AG09319 (cell line): ENCODE measurements around the gene JAZF1.

Experiments
- DNase-seq: peaks from one replicate; pipeline ENCODE4 v3.0.0-alpha.2; 2010; ENCODE audit warnings: low read depth; ENCODE audit errors: extremely low read depth
- TF ChIP-seq, protein P1 (sequence below): IDR thresholded peaks from 2 replicates; pipeline ENCODE4 v1.5.1; 2011; ENCODE audit warnings: low read depth, mild to moderate bottlenecking, inconsistent platforms, low read length, moderate library complexity

Gene JAZF1

DNA sequence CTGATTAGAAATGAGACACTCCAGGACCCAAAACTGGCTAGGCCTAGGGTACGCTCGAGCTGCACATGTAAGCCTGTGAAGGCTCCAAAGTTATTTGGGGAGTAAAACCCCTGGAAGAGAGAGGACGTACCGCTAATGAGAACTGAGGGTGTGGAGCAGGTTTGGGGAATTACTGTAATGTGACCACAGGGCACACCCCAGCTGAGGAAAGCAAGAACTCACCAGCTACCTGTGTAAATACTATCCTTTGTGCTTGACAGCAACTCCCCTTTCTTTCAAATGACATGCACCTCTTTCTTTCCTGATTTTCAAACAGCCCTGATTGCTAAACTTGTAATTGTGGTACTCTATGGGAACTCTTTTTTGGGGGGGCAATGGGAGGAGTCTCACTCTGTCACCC is 147.2 kb downstream of the JAZF1 start:
- TF ChIP-seq, protein P1, sequence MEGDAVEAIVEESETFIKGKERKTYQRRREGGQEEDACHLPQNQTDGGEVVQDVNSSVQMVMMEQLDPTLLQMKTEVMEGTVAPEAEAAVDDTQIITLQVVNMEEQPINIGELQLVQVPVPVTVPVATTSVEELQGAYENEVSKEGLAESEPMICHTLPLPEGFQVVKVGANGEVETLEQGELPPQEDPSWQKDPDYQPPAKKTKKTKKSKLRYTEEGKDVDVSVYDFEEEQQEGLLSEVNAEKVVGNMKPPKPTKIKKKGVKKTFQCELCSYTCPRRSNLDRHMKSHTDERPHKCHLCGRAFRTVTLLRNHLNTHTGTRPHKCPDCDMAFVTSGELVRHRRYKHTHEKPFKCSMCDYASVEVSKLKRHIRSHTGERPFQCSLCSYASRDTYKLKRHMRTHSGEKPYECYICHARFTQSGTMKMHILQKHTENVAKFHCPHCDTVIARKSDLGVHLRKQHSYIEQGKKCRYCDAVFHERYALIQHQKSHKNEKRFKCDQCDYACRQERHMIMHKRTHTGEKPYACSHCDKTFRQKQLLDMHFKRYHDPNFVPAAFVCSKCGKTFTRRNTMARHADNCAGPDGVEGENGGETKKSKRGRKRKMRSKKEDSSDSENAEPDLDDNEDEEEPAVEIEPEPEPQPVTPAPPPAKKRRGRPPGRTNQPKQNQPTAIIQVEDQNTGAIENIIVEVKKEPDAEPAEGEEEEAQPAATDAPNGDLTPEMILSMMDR, result no peak
- DNase-seq, result no peak

DNA sequence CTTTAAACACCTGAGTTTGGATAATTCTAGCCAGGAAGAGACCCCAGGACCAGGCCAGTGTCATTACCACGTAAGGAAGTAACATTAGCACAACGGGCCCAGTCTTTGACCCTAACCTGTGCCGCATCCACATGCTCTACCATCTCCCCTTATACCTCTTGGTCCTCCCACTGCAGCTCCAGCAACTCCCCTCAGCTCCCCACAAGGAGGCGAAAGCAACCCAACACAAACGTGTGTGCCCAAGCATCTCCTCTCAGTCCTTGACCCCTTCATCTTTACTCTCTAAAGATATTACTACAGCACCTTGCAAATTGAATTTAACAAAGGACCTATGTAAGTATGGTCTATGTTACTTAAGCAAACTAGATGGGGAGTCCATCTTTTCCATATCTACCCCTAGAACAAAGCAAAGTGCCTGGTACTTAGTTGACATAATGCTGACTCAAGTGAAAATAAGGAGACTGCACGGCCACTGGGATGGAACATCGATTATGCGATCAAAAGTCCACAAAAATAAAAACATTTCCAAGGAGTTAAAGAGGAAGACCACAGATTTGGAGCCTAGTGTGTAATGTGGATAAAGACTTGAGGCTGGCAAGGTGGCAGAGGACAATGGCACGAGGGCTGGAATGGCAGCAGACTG is 147.7 kb downstream of the JAZF1 start:
- no peak for DNase-seq

DNA sequence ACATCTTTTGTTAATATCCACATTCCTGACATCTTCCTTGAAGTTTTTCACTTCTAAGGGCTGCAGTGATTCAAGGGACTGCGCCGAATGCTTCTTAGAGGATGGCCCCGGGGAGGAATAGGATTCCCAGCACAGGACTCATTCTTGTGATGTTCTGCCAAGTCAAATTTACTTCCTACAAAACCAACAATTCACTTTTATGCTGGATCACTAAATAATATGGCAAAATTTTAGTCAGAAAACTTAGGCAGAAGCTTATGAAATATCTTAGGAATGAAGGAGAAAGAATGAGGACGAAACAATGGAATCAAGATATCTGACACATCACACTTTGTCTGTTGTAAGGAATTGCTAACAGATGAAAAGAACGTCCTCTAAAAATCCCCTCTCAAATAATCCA is 151.5 kb downstream of the JAZF1 start:
- DNase-seq, result no peak
- TF ChIP-seq, protein P1, result no peak

More for the DNA sequence above, 147.7 kb downstream of the JAZF1 start:
- TF ChIP-seq, protein P1, result no peak

DNA sequence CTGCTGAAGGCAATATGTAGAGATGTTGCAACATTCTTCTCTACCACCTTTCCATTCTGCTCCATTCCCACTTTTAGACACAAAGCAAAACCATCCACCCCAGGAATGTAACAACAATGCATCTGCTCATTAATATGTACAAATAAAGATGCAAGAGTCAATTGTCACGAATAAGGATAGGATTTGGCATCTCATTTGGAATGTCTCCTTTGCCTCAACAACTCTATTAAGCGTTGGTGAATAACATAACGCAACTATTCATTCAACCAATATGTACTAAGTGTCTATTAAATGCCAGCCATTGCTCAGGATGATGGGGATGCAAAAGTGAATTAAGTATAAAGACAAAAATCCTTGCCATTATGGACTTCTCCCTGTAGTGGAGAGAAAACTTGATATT is 152.1 kb downstream of the JAZF1 start:
- TF ChIP-seq, protein P1, result no peak
- DNase-seq, result no peak

DNA sequence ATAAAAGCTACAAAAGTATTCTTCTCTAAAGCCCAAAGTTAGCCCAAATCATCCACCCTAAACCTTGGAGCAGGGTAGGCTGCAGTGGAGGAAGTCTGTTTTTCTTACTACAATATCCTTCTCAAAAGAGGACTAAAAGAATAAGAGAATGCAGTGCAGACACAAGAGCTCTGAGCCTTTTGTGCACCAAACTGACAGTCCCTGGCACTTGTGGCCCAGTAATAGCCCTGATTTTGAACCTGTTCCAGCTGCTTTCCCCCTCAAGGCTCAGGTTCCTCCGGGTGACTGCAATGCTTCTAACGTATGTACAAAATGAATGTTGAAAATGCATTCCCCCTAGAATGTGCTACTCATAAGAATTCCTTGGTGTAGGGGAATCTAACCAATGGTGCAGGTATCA is 154.4 kb downstream of the JAZF1 start:
- DNase-seq, result no peak
- TF ChIP-seq, protein P1, result no peak

DNA sequence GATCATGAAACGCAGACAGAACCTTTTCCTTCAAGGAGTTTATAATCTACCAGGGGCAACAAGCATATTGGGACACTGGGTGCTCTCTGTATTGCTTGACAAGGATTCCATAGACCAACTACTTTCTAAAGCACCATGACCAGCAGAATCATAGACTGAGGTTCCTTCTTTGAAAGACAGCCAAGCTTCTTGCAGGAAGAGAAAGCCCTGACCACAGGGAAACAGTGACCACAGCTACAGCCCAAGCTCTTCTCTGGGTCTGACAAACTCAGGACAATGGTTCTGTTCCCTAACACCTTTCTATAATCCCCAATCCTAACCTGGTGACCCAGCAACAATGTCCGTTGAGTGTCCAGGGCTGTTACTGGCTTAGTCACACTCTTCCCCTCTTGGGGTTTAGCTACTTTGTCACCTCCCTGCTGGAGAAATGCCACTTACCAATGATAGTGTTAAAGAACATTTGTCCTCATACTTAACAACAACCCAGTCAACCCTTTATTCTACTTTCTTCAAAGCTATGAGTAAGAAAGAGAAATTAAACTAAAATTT is 155.7 kb downstream of the JAZF1 start:
- TF ChIP-seq, protein P1, result no peak
- no peak for DNase-seq

DNA sequence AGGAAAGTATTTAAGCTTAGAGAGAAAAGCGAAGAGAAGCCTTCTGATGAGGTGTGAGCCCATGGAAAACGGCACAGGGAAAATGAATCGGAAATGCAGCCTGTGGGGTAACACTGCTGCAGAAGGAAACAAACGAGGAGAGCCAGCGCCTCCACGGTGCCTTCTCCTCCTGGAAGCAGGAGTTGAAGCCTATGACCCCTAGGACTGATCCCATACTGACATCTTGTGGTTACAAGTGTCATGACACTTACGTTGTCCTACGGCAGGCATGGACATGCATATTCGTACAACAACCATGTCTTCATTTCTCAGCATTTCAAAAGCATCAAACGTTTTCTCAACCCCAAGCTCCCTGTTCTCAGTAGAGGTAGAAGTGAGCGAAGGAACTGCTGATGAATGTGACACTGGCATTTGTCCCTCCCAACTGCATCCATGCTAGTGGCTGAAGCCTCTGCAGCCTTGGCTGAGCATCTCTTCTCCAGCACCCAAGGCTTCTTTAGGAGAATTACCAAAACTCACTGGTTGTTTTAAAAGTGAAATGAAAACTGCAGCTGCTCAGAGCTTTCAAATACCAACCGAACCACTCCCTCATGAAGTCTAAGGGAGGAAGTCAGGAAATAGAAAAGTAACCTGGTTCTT is 160.2 kb downstream of the JAZF1 start:
- TF ChIP-seq, protein P1, result peak; percentile 86
- peak; percentile 54 for DNase-seq
